SK-N-MC (cell line): Measurements from ENCODE around the gene DIAPH2.

Experiments
- EZH2 ChIP-seq: fragments of 200-600 bp; sonication (generic); IDR thresholded peaks from one replicate; pipeline ENCODE4 v1.6.1; 2017; ENCODE audit warnings: antibody characterized with exemption
- FOXP2 ChIP-seq: optimal IDR thresholded peaks from 2 replicates; pipeline ENCODE3; 2011; ENCODE audit warnings: mild to moderate bottlenecking, moderate library complexity; ENCODE audit not compliant: insufficient read depth; ENCODE audit errors: extremely low read length, control extremely low read depth
- POLR2AphosphoS5 ChIP-seq: IDR thresholded peaks from 2 replicates; pipeline ENCODE4 v1.6.1; 2012; ENCODE audit warnings: mild to moderate bottlenecking, low read depth, low read length, borderline replicate concordance

DNA sequence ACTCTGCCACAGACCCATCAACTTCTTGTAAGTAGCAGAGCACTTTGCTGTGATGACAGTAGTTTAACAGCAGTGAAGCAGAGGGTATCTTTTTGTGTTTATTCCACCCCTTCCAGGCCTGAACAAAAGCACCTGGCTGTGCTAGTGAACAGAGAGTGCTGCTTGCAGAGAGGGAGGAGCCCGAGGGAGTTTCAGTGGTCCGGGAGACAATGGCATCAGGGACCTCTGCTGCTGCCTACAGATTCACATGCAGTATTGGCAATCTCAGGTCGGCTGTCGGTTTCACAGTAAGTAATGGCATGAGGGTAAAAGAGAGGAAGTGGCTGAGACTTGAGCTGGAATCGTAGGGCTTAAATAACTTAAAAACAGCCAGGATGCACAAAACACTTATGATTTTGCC, 954.9 kb downstream of the DIAPH2 start:
- TF ChIP-seq EZH2 (no peak), FOXP2 (no peak), POLR2AphosphoS5 (no peak)
